ENCODE measurements around the gene ACSS1. TPM values are rescaled to one million over a fixed set of nuclear protein-coding genes. Genes with fewer than 3 reads are reported as not detected.

ACSS1 gene
- total and polyA plus RNA-seq, 8 donors, result 26.6 to 44.3 (median 42.3) TPM

DNA sequence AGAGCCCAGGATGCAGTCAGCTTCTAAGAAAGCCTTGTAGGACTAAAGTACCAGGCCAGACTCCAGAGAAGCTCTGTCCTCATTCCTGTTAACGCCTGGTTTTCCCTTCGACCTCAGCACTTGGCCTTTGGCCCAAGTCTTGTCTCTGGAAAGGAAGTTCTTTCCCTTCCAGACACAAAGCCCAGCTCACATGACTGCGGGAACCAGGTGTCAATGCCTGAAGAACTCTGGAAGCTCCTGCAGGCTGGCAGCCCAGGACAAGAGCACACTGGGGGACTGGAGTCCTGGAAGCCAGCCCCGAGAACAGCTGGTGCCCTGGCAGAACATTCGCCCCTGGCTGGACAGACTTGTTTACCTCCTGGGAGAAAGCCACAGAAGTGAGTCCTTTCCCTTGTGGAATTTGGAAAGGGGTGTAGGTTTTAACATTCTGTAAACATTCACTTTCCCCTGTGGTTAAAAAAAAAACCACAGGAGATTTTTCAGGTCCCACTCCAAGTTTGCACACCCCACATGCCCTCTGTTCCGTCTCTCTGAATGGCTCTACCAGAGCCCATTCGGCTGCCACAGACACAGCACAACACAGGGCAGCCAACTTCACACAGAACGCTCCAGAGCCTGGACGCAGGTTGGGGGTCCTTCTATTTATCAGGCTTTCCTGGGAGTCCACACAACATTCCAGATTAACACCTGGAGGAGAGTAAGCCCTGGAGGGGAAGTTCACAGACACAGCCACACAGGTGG is 18.1 kb downstream of the ACSS1 start:
- Histone ChIP-seq H3K9me3 (no peaks in the 10 kb centered on the region), H3K4me1 (peaks cover 55 to 87% of the 10 kb centered on the region in 2 donors), H3K4me3 (no peak overlapping the region), H3K27me3 (no peaks in the 10 kb centered on the region), H3K27ac (peak overlapping the region; percentile 67 to 75), H3K36me3 (no peaks in the 10 kb centered on the region)
- DNase-seq (peak in 3 of 4 donors; percentile 66 to 85 (median 81)), ATAC-seq (peak; percentile 60)
- intact Hi-C loops (cut with DNase I), result no loop called here
- TF ChIP-seq, protein P1, sequence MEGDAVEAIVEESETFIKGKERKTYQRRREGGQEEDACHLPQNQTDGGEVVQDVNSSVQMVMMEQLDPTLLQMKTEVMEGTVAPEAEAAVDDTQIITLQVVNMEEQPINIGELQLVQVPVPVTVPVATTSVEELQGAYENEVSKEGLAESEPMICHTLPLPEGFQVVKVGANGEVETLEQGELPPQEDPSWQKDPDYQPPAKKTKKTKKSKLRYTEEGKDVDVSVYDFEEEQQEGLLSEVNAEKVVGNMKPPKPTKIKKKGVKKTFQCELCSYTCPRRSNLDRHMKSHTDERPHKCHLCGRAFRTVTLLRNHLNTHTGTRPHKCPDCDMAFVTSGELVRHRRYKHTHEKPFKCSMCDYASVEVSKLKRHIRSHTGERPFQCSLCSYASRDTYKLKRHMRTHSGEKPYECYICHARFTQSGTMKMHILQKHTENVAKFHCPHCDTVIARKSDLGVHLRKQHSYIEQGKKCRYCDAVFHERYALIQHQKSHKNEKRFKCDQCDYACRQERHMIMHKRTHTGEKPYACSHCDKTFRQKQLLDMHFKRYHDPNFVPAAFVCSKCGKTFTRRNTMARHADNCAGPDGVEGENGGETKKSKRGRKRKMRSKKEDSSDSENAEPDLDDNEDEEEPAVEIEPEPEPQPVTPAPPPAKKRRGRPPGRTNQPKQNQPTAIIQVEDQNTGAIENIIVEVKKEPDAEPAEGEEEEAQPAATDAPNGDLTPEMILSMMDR (IDR thresholded peaks at IDR 0.05), result no peak

DNA sequence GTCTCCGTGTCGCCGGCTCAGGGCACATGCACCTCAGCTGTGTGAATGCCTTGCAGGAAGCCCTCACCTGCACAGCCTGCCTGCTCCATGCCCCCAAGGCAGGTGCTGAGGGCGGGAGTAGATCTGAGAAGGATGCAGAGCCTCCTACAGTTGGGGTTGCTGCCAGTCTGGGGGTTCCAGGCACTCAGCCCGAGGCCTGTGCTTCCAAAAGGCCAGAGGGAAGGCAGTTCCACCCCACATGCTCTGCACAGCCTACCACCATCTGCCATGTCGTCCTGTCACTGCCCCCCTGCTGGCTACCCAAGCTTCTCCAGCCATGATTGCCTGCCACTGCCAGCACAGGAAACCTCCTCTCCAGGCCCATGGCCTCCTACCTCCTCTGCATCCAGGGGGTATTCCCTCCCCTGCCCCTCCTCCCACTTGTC is 19.3 kb downstream of the ACSS1 start:
- TF ChIP-seq, protein P1 (IDR thresholded peaks at IDR 0.05), result no peak
- H3K4me1 ChIP-seq, result peaks cover 55 to 79% of the 10 kb centered on the region in 2 donors
- ATAC-seq, result no peak
- intact Hi-C loops (cut with DNase I), result no loop called here
- no peaks in the 10 kb centered on the region for H3K27me3 ChIP-seq
- no peak overlapping the region for H3K4me3 ChIP-seq
- H3K36me3 ChIP-seq, result no peaks in the 10 kb centered on the region
- peak overlapping the region; percentile 67 to 75 for H3K27ac ChIP-seq
- H3K9me3 ChIP-seq, result no peaks in the 10 kb centered on the region
- peak in 1 of 4 donors; percentile 66 for DNase-seq

DNA sequence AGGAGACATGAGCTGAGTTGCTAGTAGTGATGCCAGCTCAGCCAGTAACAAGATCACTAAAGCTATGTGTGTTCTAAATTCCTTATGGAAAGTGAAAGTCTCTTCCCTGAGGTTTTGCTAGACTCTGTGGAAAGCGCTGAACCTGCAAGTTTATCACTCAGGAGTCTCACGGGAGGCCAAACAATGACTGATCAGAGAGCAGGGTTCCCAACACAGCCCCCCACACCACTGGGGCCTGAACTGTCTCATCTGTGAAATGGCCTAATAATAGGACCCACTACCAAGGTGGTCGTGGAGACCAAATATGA is 19.9 kb downstream of the ACSS1 start:
- Histone ChIP-seq H3K27ac (peak overlapping the region; percentile 41 to 75), H3K36me3 (no peaks in the 10 kb centered on the region), H3K4me1 (peaks cover 56 to 79% of the 10 kb centered on the region in 2 donors), H3K27me3 (no peaks in the 10 kb centered on the region), H3K9me3 (no peaks in the 10 kb centered on the region), H3K4me3 (no peak overlapping the region)
- DNase-seq (no peak), ATAC-seq (no peak)
- intact Hi-C loops (cut with DNase I), result no loop called here
- TF ChIP-seq, protein P1 (IDR thresholded peaks at IDR 0.05), result no peak

DNA sequence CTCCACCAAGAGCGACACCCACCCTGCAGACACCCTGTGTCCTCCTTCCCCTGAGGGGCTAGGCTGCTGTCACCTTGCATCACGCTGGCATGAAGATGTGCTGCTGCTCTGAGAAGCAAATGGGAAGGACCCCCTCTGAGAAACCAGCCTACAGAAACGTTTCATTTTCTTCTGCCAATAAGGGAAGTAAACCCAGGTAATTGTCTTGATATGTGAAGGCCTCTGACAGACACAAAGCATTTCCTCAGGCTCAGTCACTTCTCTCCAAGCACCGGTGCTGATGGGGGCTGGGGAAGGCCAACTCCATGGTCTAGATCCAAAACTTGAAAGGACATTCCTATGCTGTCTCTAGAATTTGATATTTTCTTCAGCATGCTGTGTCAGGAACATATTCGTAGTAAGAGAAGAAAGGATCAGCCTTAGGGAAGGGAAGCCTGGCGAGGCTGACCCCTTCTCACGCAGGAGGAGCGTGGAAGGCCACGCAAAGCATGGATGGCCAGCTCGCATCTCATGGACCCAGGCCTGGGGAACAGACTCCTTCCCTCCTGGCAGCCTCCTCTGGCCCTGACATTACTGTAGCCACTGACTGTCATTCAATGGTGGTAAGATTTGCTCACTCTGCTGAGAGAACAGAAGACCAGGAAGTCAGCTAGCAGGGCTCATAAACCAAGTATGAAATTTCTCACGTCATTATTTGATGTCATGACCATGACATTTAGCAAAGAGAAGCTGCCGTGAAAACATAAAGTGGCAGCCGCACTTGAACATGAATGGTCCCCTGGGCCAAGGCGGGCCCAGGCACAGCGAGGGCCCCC is 20.4 kb downstream of the ACSS1 start:
- no peaks in the 10 kb centered on the region for H3K27me3 ChIP-seq
- intact Hi-C loops (cut with DNase I), result no loop called here
- H3K9me3 ChIP-seq, result no peaks in the 10 kb centered on the region
- H3K4me1 ChIP-seq, result peaks cover 51 to 79% of the 10 kb centered on the region in 2 donors
- H3K27ac ChIP-seq, result peak overlapping the region; percentile 17 to 75
- ATAC-seq (no peak), DNase-seq (peak in 1 of 4 donors; percentile 36)
- H3K36me3 ChIP-seq, result no peaks in the 10 kb centered on the region
- TF ChIP-seq, protein P1 (IDR thresholded peaks at IDR 0.05), result no peak
- no peak overlapping the region for H3K4me3 ChIP-seq

DNA sequence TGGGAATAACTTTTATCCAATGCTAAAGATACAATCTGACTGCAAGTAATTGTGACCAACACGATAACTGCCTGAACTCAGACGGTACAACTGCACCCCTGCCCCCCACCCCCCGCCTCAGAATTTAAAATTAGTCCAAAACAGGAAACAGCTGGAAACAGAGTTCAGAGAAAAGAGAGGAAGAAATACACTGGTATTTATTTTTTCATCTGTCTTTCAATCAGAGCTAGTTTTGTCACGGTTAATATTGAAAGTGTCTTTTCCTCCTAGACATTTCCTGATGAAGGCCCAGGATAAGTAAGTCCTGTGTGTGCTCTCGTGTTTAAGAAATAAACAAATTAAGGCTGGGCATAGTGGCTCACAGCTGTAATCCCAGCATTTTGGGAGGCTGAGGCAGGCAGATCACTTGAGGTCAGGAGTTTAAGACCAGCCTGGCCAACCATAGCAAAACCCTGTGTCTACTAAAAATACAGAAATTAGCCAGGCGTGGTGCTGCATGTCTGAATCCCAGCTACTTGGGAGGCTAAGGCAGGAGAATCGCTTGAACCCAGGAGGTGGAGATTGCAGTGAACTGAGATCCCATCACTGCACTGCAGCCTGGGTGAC is 21.5 kb downstream of the ACSS1 start:
- ATAC-seq (no peak), DNase-seq (no peak)
- no peaks in the 10 kb centered on the region for H3K9me3 ChIP-seq
- H3K27me3 ChIP-seq, result no peaks in the 10 kb centered on the region
- intact Hi-C loops (cut with DNase I), result no loop called here
- H3K4me1 ChIP-seq, result peaks cover 46 to 75% of the 10 kb centered on the region in 2 donors
- TF ChIP-seq, protein P1 (IDR thresholded peaks at IDR 0.05), result no peak
- peak overlapping the region; percentile 26 to 28 for H3K27ac ChIP-seq
- no peaks in the 10 kb centered on the region for H3K36me3 ChIP-seq
- H3K4me3 ChIP-seq, result no peak overlapping the region
